Testis (tissue), 3 donors: Measurements from ENCODE around the gene B3GALT4. TPM values are rescaled to one million over a fixed set of nuclear protein-coding genes. Genes with fewer than 3 reads are reported as not detected.
A peak's percentile ranks its signal among the peaks of the same experiment; 100 is the strongest.

Experiments used
- DNase-seq: peaks from one replicate; pipeline ENCODE4 v3.0.0-alpha.2; 2019
- H3K27ac ChIP-seq, 2 donors: fragments of 200-600 bp; sonication (generic); one replicate each; pipeline ENCODE4 v1.5.1; 2019
- H3K27me3 ChIP-seq: fragments of 200-600 bp; sonication (generic); one replicate; pipeline ENCODE4 v1.5.1; 2019
- H3K36me3 ChIP-seq: fragments of 200-600 bp; sonication (generic); one replicate; pipeline ENCODE4 v1.5.1; 2017; ENCODE audit warnings: low read depth; ENCODE audit errors: missing control alignments
- H3K4me1 ChIP-seq: fragments of 200-600 bp; sonication (generic); one replicate; pipeline ENCODE4 v1.5.1; 2019
- H3K4me3 ChIP-seq, 2 donors: fragments of 200-600 bp; sonication (generic); one replicate each; pipeline ENCODE4 v1.5.1; 2017 to 2019
- H3K9me3 ChIP-seq: fragments of 200-600 bp; sonication (generic); one replicate; pipeline ENCODE4 v1.5.1; 2017
- POLR2A ChIP-seq: fragments of 450-650 bp; IDR thresholded peaks from one replicate; pipeline ENCODE4 v1.6.1; 2017; ENCODE audit warnings: antibody characterized with exemption, mild to moderate bottlenecking, moderate library complexity
- WGBS, 2 donors: methylation state at CpG; one replicate each; pipeline ENCODE4 v1.1.5; 2018; 5-methylcytosine and 5-hydroxymethylcytosine counted together
- intact Hi-C: fragments of 100-400 bp; cut with DNase I; formaldehyde crosslinking; loops from one replicate; pipeline ENCODE4 v1.15.1; 2023; ENCODE audit warnings: low total_unique reads
- polyA plus RNA-seq: library from polyadenylated mRNA; stranded (reverse); fragments of 350-450 nt; fragmentation: Illumina TruSeq; extraction: RNeasy Lipid Tissue Mini Kit (QIAGEN cat#74804); gene quantifications from one replicate; pipeline ENCODE4 v1.2.3, GENCODE V29; 2014; ENCODE audit warnings: low read depth, low replicate concordance; ENCODE audit not compliant: insufficient read depth
- total RNA-seq, 2 donors: library from RNA; depleted of rRNA; stranded (reverse); fragments of >200 nt; gene quantifications; one replicate each; pipeline ENCODE4 v1.2.3, GENCODE V29; 2016
- TF ChIP-seq, protein P1 (sequence below), 3 experiments: fragments of 450-650 bp in 2 of 3; fragments of 200-600 bp in 1 of 3; sonication (generic) in 1 of 3; IDR thresholded peaks; one replicate each; pipeline ENCODE4 v1.5.1; 2016 to 2019; ENCODE audit warnings: antibody characterized with exemption in 3 of 3, mild to moderate bottlenecking in 2 of 3, moderate library complexity in 1 of 3

B3GALT4 gene
- total and polyA plus RNA-seq, 3 donors from 2014 or later = 18.0 to 55.4 (median 18.3) TPM

DNA sequence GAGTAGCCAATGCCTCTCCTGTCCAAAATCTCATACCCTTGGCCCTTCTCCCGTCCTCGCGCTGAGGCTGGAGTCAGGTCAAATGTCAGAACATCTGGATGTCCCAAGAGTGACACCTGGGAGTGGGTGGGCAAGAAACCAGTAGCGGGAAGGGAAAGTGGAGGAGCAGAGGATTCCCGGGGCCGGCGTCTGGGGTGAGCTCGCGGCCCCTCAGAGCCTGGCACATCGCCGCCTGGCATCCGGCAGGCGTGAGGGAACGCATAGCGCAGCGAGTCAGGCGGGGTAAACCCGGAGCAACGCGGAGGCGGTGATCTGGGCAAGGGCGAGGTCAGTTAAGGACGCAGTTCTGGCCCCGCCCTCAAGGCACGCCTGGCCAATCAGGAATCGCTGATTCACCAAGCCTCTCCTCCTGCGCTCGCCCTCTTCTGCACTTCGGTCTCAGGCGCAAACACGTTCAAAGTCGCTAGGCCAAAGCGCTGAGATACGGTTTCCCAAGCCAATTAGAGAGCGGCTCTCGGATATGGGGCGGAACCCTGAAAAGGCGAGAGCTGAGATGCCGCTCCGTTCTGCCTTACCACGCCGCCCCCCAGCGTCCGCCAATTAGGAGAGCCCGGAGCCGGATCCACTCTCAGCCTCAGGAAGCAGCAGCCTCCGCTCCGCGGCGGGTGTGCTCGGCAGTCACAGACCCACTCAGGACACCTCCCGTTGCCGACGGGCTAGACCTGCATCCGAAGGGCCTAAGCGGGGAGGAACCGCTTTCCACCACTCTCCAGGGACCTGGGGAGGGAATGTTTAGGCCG, 27.8 kb upstream of the B3GALT4 start:
- Histone ChIP-seq H3K4me3 (peak overlapping the region; percentile 68 to 72), H3K27ac (peak overlapping the region; percentile 94 to 98), H3K27me3 (no peaks in the 10 kb centered on the region), H3K36me3 (no peaks in the 10 kb centered on the region), H3K4me1 (peaks cover 21% of the 10 kb centered on the region), H3K9me3 (no peaks in the 10 kb centered on the region)
- intact Hi-C loops = no loop called here
- TF ChIP-seq, protein P1, sequence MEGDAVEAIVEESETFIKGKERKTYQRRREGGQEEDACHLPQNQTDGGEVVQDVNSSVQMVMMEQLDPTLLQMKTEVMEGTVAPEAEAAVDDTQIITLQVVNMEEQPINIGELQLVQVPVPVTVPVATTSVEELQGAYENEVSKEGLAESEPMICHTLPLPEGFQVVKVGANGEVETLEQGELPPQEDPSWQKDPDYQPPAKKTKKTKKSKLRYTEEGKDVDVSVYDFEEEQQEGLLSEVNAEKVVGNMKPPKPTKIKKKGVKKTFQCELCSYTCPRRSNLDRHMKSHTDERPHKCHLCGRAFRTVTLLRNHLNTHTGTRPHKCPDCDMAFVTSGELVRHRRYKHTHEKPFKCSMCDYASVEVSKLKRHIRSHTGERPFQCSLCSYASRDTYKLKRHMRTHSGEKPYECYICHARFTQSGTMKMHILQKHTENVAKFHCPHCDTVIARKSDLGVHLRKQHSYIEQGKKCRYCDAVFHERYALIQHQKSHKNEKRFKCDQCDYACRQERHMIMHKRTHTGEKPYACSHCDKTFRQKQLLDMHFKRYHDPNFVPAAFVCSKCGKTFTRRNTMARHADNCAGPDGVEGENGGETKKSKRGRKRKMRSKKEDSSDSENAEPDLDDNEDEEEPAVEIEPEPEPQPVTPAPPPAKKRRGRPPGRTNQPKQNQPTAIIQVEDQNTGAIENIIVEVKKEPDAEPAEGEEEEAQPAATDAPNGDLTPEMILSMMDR (IDR thresholded peaks at IDR 0.05) = peak in 1 of 3 experiments; percentile 14
- TF ChIP-seq POLR2A = no peak
- DNase-seq = peak; percentile 99
- 0 to 1% methylated on average over 48 to 58 of the region's 58 CpGs for WGBS, 2 donors

DNA sequence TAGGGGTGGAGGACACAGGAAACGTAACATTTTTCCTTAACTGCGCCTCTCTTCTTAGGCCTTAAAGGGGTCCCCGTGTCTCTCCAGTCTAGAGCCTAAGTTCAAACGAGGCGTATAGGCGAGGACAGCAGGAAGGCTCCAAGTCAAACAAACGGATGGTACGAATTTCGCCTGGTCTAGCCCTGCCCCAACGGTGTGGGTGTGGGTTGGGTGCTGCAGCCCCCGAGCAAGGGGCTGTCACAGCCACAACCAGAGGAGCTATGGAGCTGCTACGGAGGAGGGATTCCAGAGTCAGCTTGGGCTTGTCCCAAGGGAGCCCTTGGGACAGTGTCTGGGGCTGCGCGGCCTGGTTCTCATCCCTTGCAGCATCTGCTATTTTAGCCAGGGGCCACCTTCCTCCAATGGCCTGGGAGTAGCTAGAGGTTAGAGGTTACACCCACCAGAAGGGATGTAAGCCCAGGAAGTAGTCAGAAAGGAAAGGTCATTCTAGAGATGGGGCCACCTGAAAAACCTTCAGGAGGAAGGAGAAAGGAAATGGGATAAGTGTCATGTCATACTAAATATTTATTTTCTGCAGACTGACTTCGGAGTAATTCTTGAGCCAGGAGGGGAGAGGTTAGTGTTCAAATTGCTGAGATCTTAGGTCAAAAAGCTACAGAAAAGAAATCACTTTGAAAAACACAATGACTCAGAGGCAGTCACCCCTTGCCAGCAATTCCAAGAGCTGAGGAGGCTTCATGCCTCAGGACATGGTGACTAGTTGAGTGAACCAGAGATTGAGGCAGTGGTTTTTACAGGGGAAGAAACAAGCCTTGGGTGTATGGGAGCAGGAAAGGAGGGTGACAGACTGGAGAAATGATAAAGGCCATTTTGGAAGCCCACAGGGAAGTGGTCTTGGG, 26.9 kb upstream of the B3GALT4 start:
- H3K36me3 ChIP-seq = no peaks in the 10 kb centered on the region
- H3K4me1 ChIP-seq = peaks cover 21% of the 10 kb centered on the region
- 6 to 19% methylated on average over 5 to 15 of the region's 15 CpGs for WGBS, 2 donors
- no peaks in the 10 kb centered on the region for H3K9me3 ChIP-seq
- H3K27me3 ChIP-seq = no peaks in the 10 kb centered on the region
- intact Hi-C loops = no loop called here
- peak overlapping the region; percentile 68 to 72 for H3K4me3 ChIP-seq
- TF ChIP-seq, protein P1 (IDR thresholded peaks at IDR 0.05) = no peak
- TF ChIP-seq POLR2A = no peak
- no peak for DNase-seq
- H3K27ac ChIP-seq = peak overlapping the region; percentile 94 to 98

DNA sequence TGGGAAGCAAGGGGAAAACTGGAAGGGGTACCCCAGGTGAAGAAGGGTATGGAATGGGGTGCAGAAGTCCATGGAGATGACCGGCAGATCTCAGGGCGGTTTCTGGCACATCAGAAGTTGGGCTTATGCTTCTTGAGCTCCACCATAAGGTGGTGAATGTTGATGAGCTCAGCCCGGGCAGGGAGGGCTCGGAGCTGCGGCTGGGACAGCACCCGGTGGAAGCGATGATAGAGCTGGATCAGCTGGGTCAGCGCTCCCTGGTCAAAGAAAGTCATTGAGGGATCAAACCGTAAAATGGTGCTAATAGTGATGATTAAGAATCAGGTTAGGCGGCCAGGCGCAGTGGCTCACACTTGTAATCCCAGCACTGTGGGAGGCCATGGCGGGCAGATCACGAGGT, 26.2 kb upstream of the B3GALT4 start:
- H3K4me1 ChIP-seq = peaks cover 21% of the 10 kb centered on the region
- 92 to 93% methylated on average over 13 of the region's 13 CpGs for WGBS, 2 donors
- no peaks in the 10 kb centered on the region for H3K36me3 ChIP-seq
- no peak for TF ChIP-seq POLR2A
- TF ChIP-seq, protein P1 (IDR thresholded peaks at IDR 0.05) = no peak
- no peak overlapping the region for H3K4me3 ChIP-seq
- peak overlapping the region in 1 of 2 donors; percentile 98 for H3K27ac ChIP-seq
- H3K27me3 ChIP-seq = no peaks in the 10 kb centered on the region
- H3K9me3 ChIP-seq = no peaks in the 10 kb centered on the region
- intact Hi-C loops = no loop called here
- no peak for DNase-seq

- H3K4me1 ChIP-seq = peaks cover 21% of the 10 kb centered on the region
- H3K4me3 ChIP-seq = no peak overlapping the region
- TF ChIP-seq POLR2A = no peak
- TF ChIP-seq, protein P1 (IDR thresholded peaks at IDR 0.05) = no peak
- no peak for DNase-seq
- no peaks in the 10 kb centered on the region for H3K27me3 ChIP-seq
- 87 to 92% methylated on average over 6 of the region's 6 CpGs for WGBS, 2 donors
- no peak overlapping the region for H3K27ac ChIP-seq
- intact Hi-C loops = no loop called here
- no peaks in the 10 kb centered on the region for H3K36me3 ChIP-seq
- H3K9me3 ChIP-seq = no peaks in the 10 kb centered on the region
Measured at GRCh38 chr6:33251395-33252012, 25.4 kb upstream of the B3GALT4 start.
